ENCODE measurements around the gene SYNJ1.

Gene SYNJ1

DNA sequence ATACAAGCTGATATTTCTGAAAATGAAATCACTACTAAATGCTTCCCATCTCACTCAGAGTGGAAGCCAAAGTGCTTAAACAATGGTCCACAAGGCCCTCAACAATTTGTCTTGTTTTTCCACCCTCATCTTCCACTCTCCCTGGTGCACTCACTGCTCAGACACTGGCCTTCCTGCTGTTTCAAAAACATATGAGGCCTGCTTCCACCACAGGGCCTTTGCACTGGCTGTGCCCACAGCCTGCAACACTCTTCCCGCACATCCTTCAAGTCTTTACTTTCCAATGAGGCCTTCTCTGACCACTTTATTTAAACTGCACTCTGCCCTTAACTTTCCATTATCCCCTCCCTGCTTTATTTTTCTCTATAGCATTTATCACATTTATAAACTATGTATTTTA, 53.8 kb downstream of the SYNJ1 start:
- TF ChIP-seq, protein P1, sequence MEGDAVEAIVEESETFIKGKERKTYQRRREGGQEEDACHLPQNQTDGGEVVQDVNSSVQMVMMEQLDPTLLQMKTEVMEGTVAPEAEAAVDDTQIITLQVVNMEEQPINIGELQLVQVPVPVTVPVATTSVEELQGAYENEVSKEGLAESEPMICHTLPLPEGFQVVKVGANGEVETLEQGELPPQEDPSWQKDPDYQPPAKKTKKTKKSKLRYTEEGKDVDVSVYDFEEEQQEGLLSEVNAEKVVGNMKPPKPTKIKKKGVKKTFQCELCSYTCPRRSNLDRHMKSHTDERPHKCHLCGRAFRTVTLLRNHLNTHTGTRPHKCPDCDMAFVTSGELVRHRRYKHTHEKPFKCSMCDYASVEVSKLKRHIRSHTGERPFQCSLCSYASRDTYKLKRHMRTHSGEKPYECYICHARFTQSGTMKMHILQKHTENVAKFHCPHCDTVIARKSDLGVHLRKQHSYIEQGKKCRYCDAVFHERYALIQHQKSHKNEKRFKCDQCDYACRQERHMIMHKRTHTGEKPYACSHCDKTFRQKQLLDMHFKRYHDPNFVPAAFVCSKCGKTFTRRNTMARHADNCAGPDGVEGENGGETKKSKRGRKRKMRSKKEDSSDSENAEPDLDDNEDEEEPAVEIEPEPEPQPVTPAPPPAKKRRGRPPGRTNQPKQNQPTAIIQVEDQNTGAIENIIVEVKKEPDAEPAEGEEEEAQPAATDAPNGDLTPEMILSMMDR (IDR thresholded peaks at IDR 0.05) = no peak

DNA sequence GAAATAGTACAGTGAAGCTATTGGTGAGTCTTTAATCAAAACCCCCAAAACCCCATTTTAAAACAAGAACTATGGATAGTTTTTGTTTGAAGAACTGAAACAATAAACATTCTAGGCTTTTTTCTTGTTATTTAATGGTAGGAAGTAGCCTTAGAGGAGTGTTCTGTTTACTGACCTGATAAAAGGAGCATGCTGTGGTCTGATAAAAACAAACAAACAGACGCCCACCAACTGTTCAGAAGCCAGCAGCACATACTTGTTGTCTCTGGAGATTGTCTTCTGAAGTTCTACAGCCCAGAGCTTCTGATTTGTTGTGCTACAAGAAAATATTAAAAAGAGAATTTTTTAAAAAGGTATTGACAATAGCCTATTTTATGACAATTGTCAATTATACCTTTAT, 61.6 kb downstream of the SYNJ1 start:
- TF ChIP-seq, protein P1 (IDR thresholded peaks at IDR 0.05) = no peak

DNA sequence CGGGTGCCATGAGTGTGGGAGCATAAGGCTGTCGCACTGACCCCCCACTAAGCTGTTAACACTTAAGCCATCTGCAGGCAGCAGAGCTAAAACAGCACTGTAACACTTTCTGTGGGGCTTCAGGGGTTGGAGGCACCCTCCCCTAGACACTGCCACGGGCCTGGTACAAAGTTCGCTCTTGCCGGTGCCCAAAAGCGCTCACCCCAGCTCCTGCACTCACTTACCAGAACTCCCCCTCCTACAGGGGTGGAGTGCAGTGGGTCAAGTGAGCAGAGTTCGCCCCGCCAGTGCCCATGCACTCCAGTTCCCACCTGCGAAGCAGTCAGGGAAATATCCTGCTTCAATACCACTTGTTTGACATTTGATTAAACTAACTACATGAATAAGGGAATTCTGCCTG, 69.3 kb downstream of the SYNJ1 start:
- TF ChIP-seq, protein P1 (IDR thresholded peaks at IDR 0.05) = no peak

DNA sequence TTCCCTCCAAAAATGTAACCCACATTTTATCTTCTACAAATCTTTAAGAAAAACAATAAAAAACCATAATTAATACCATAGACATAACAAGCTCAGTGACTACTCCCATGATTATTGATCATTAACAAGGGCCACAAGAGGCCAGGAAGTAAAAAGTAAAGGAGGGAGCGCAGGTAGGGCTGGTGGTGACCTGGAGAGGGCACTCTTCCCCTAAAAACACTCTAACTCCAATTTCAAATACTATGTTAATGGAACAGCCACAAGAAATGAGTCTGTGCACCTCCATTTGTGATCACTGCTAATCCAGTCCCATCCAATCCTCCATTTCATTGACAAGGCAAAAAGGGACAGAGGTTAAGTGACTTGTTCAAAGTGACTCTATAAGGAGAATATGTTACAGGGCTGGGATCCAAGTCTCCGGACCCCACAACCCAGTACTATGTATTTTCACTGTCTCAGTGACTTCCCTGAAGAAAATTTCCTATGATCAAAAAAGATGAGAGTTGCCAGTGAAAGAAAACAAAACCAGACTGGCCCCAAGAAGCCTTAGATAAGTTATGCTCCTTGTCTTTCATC, 74.4 kb downstream of the SYNJ1 start:
- TF ChIP-seq, protein P1 (IDR thresholded peaks at IDR 0.05) = peak; percentile 82

DNA sequence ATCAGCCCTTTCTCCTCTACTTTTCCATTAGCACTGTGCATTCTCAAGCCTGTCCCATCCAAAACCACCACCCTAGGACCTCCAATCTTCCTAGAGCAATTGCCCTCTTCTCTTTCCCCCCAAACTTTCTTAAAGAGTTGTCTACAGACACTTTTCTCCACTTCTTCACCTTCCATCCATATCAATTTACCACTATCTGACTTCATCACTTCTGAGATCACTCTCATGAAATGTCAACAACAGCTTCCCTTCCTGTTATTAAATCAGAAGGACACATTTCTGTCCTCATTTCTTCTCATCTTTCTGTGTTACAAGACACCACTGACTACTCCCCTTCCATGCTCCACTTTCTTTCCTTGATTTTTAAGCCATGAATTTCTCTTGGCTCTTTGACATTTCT, 79.6 kb downstream of the SYNJ1 start:
- TF ChIP-seq, protein P1 (IDR thresholded peaks at IDR 0.05) = no peak

DNA sequence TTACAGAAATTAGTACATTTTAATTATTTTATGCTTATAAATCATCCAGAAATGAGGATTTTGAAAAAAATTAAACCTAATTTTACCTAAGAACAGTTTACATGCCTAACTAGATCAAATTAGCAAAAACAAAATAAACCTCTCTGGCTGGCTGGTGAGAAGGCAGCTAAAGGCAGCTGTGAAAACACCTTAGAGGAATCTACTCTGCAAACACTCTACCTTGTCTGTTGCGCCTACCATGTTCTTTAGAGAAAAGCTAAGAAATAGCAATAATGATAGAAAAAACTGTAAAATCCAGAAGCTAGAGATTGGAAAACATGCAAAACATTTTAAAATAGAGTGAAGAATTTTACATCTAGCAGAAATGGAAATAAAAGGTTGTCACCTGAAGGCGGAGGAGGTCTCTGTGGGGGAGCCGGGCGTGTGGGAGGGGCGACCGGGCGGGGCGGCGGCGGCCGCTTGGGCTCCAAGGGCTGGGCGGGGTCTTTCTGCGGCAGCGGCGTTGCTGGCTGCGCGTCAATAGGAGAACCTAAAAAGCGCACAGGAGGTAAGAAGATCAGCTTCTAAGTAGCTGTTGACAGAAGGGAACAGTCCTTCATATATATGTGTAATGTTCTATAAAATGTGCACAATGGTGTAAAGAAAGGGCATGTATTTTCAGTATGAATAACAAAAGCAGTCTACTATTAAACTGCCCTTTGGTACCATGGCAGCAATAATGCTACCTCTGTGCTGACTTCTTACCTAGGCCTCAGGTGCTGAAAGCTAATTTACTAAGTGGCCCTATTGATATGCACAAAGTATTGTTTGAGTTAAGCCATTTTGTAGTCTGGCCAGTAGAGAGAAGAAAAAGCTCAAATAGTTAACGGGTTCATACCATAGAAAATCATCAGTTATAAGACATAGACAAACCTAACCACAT, 82.3 kb downstream of the SYNJ1 start:
- TF ChIP-seq, protein P1 (IDR thresholded peaks at IDR 0.05) = no peak

DNA sequence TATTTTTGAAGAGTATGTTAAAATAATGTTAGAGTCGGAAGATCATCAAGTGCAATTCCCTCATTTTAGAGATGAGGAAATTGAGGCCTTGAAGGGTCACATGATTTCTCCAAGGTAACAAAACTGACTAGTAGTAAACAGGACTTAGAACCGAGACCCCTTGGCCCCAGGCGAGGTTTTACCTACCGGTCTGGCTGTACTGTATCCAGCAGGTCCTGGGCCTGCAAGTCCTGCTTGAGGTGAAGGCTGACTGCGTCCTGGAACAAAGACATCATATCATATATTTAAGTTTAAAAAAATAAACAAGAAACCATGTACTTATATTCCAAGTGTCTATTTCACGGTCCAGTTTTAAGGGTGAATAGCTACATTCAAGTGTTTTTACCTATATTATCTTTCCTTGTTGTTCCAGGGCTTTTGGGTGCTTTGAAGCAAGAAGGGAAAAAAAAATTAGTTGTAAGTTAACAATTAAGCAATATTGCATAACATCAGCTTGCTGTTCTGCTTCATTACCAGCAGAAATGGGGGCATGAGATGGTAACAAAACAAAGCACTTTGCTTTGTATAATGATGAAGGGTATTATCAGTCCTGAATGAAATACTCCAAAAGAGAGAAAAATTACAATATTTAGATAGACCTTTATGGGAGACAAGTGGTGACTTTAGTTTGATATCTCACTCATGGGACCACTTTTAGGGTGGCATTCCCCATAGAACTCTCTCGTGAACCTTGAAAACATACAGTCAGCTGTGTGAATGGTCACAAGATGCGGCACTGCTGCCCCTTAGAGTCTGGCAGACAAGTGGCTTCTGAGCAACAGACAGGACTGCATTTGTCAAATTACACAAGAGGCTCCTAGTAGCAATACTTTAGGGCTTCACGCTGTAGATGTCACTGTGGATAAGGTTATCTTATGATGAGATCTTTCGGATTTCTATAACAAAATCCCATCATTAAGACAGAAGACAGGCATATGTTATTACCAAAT, 85.8 kb downstream of the SYNJ1 start:
- TF ChIP-seq, protein P1 (IDR thresholded peaks at IDR 0.05) = no peak
